HG02610 (cell line): ENCODE measurements around the gene UBALD1.
"Not testable (repeated sequence)": the region's sequence is repeated elsewhere in the genome, so short reads cannot be mapped to it uniquely, and the experiment has no call there.

Source experiments
- ATAC-seq: cut with Tn5 transposase; IDR thresholded peaks from one replicate; pipeline ENCODE4 v1.9.1; 2021; ENCODE audit warnings: mild to moderate bottlenecking, moderate library complexity; ENCODE audit not compliant: unreplicated experiment

UBALD1 gene

GRCh38 chr16:4599545-4599944 lies 15.1 kb downstream of the UBALD1 start:
- no peak for ATAC-seq

- ATAC-seq, result no peak
Observed at GRCh38 chr16:4599037-4599436, 15.7 kb downstream of the UBALD1 start.

- ATAC-seq, result no peak
Observed at GRCh38 chr16:4597174-4597573, 17.5 kb downstream of the UBALD1 start.

- no peak for ATAC-seq
Observed at GRCh38 chr16:4594433-4595410, 20.0 kb downstream of the UBALD1 start.

- ATAC-seq, result no peak
Observed at GRCh38 chr16:4593086-4593485, 21.6 kb downstream of the UBALD1 start.

GRCh38 chr16:4591706-4592470 lies 22.8 kb downstream of the UBALD1 start:
- no peak for ATAC-seq

GRCh38 chr16:4591191-4591590 lies 23.5 kb downstream of the UBALD1 start:
- ATAC-seq, result no peak

GRCh38 chr16:4588961-4589360 lies 25.7 kb downstream of the UBALD1 start:
- no peak for ATAC-seq

- no peak for ATAC-seq
Observed at GRCh38 chr16:4588386-4588785, 26.3 kb downstream of the UBALD1 start.

GRCh38 chr16:4586291-4586690 lies 28.4 kb downstream of the UBALD1 start:
- no peak for ATAC-seq

- no peak for ATAC-seq
Observed at GRCh38 chr16:4583906-4584305, 30.8 kb downstream of the UBALD1 start.

- no peak for ATAC-seq
Observed at GRCh38 chr16:4580250-4580649, 34.4 kb downstream of the UBALD1 start.

GRCh38 chr16:4578961-4579530 lies 35.6 kb downstream of the UBALD1 start:
- ATAC-seq, result no peak

GRCh38 chr16:4576008-4576407 lies 38.7 kb downstream of the UBALD1 start:
- no peak for ATAC-seq

- ATAC-seq, result no peak
Observed at GRCh38 chr16:4574919-4575705, 39.6 kb downstream of the UBALD1 start.

GRCh38 chr16:4573926-4574325 lies 40.8 kb downstream of the UBALD1 start:
- ATAC-seq, result not testable (repeated sequence)

- no peak for ATAC-seq
Observed at GRCh38 chr16:4572715-4573114, 42.0 kb downstream of the UBALD1 start.

GRCh38 chr16:4570688-4571321 lies 43.9 kb downstream of the UBALD1 start:
- ATAC-seq, result no peak

- ATAC-seq, result no peak
Observed at GRCh38 chr16:4570086-4570485, 44.6 kb downstream of the UBALD1 start.

- ATAC-seq, result no peak
Observed at GRCh38 chr16:4566144-4566543, 48.5 kb downstream of the UBALD1 start.
